Endothelial cell of umbilical vein (primary cell): Measurements from ENCODE around the gene PIK3AP1. TPM values are rescaled to one million over a fixed set of nuclear protein-coding genes. Genes with fewer than 3 reads are reported as not detected.

Experiments
- BruUV-seq: library from RNA; stranded (reverse); fragments of 400-500 nt; replicated peaks from 2 replicates; lab custom pipeline; 2021; lab: Mats Ljungman, UMichigan
- CTCF ChIA-PET: fragments of 300-600, 350-600 bp; sonication (Branson Sonifier 250); formaldehyde crosslinking; loops from one replicate; lab custom pipeline; 2021; ENCODE audit warnings: antibody characterized with exemption, inconsistent platforms; lab: Charles Lee
- POLR2A ChIA-PET: fragments of 300-600, 350-600 bp; sonication (Branson Sonifier 250); formaldehyde crosslinking; loops from one replicate; lab custom pipeline; 2021; ENCODE audit warnings: antibody characterized with exemption, inconsistent platforms; lab: Charles Lee
- DNase-seq: peaks from one replicate; pipeline ENCODE4 v3.0.0-alpha.2; 2011; ENCODE audit warnings: low read depth, low spot score
- FAIRE-seq: peaks from 2 replicates; lab custom pipeline; 2011; peaks lifted over from hg19 to GRCh38; lab: Jason Lieb, UNC
- H2AFZ ChIP-seq: 2 replicates; pipeline ENCODE4 v1.6.0; 2012; ENCODE audit warnings: low read depth, low read length, control low read depth, inconsistent platforms
- H3K27ac ChIP-seq: 2 replicates; pipeline ENCODE4 v1.5.1; 2011; ENCODE audit warnings: low read depth, mild to moderate bottlenecking, control low read depth, low read length, moderate library complexity; ENCODE audit not compliant: insufficient read depth
- H3K27me3 ChIP-seq, 2 experiments: 2 replicates each; pipeline versions ENCODE4 v1.6.0 to v1.6.1; 2011; ENCODE audit warnings: low read length in 2 of 2, mixed read lengths in 1 of 2; ENCODE audit not compliant: control insufficient read depth in 2 of 2, insufficient read depth in 2 of 2
- H3K36me3 ChIP-seq, 2 experiments: 2 replicates in 1 of 2; 3 replicates in 1 of 2; pipeline ENCODE4 v1.5.1; 2011; ENCODE audit warnings: low read length in 2 of 2, mild to moderate bottlenecking in 1 of 2, moderate library complexity in 1 of 2; ENCODE audit not compliant: control insufficient read depth in 2 of 2, insufficient read depth in 2 of 2; ENCODE audit errors: extremely low read depth in 1 of 2
- H3K4me1 ChIP-seq: 3 replicates; pipeline ENCODE4 v1.5.1; 2011; ENCODE audit warnings: mild to moderate bottlenecking, low read length; ENCODE audit not compliant: control insufficient read depth, insufficient read depth; ENCODE audit errors: extremely low read depth
- H3K4me2 ChIP-seq: 2 replicates; pipeline ENCODE4 v1.6.1; 2011; ENCODE audit warnings: low read length, control low read depth, mixed read lengths; ENCODE audit not compliant: insufficient read depth
- H3K4me3 ChIP-seq, 3 experiments: fragments of 200-600 bp in 1 of 3; sonication (generic), shearing (Covaris generic) in 1 of 3; replicated peaks in 1 of 3; 2 replicates each; pipeline ENCODE4 v1.5.1; 2011 to 2016; ENCODE audit warnings: control low read depth in 3 of 3, low read length in 3 of 3, mild to moderate bottlenecking in 2 of 3, inconsistent platforms in 1 of 3, low read depth in 1 of 3, moderate library complexity in 1 of 3; ENCODE audit not compliant: insufficient read depth in 1 of 3
- H3K79me2 ChIP-seq: 2 replicates; pipeline ENCODE4 v1.6.0; 2012; ENCODE audit warnings: low read length, inconsistent platforms; ENCODE audit not compliant: control insufficient read depth, insufficient read depth
- H3K9ac ChIP-seq: replicated peaks from 2 replicates; pipeline ENCODE3; 2011; ENCODE audit warnings: low read length, control low read depth; ENCODE audit not compliant: insufficient read depth; ENCODE audit errors: extremely low read depth
- H3K9me1 ChIP-seq: replicated peaks from 3 replicates; pipeline ENCODE4 v1.6.0; 2011; ENCODE audit warnings: mild to moderate bottlenecking, low read length; ENCODE audit not compliant: control insufficient read depth, insufficient read depth; ENCODE audit errors: extremely low read depth
- H3K9me3 ChIP-seq: replicated peaks from 2 replicates; pipeline ENCODE4 v1.5.1; 2012; ENCODE audit warnings: low read length, inconsistent platforms; ENCODE audit not compliant: control insufficient read depth, insufficient read depth
- H4K20me1 ChIP-seq: replicated peaks from 2 replicates; pipeline ENCODE3; 2011; ENCODE audit warnings: mild to moderate bottlenecking, low read length; ENCODE audit not compliant: control insufficient read depth, insufficient read depth; ENCODE audit errors: extremely low read depth
- CTCF ChIP-seq, 2 donors: IDR thresholded peaks; 1 replicate in 1 of 2; 2 replicates in 1 of 2; pipeline ENCODE4 v1.5.1; 2011; ENCODE audit warnings: low read length in 2 of 2, mild to moderate bottlenecking in 2 of 2, moderate library complexity in 2 of 2, control low read depth in 1 of 2, inconsistent platforms in 1 of 2, low read depth in 1 of 2; ENCODE audit not compliant: insufficient read depth in 1 of 2; ENCODE audit errors: extremely low read depth in 1 of 2
- EZH2 ChIP-seq: IDR thresholded peaks from 2 replicates; pipeline ENCODE4 v1.6.1; 2012; ENCODE audit warnings: borderline replicate concordance, low read depth, mild to moderate bottlenecking, moderate library complexity, low read length, inconsistent platforms; ENCODE audit not compliant: severe bottlenecking
- FOS ChIP-seq: IDR thresholded peaks from 2 replicates; pipeline ENCODE4 v1.6.1; 2011; ENCODE audit warnings: mild to moderate bottlenecking, low read length, moderate library complexity, borderline replicate concordance; ENCODE audit not compliant: insufficient read depth
- GATA2 ChIP-seq: IDR thresholded peaks from 2 replicates; pipeline ENCODE4 v1.7.0; 2011; ENCODE audit warnings: low read depth, mild to moderate bottlenecking, moderate library complexity, mixed read lengths, low read length; ENCODE audit not compliant: insufficient read length, insufficient read depth
- JUN ChIP-seq: IDR thresholded peaks from 2 replicates; pipeline ENCODE4 v1.6.1; 2011; ENCODE audit warnings: borderline replicate concordance, low read depth; ENCODE audit not compliant: insufficient read length, insufficient read depth
- MAX ChIP-seq: IDR thresholded peaks from 2 replicates; pipeline ENCODE4 v1.6.1; 2011; ENCODE audit not compliant: insufficient read depth, insufficient read length
- MYC ChIP-seq: IDR thresholded peaks from one replicate; pipeline ENCODE4 v1.6.1; 2011; ENCODE audit warnings: mild to moderate bottlenecking, low read depth, low read length
- POLR2A ChIP-seq: IDR thresholded peaks from 2 replicates; pipeline ENCODE4 v1.6.1; 2012; ENCODE audit warnings: low read depth, mild to moderate bottlenecking, control low read depth, low read length
- POLR2AphosphoS5 ChIP-seq: IDR thresholded peaks from 2 replicates; pipeline ENCODE4 v1.6.1; 2012; ENCODE audit warnings: low read depth, mild to moderate bottlenecking, control low read depth, low read length, moderate library complexity; ENCODE audit not compliant: insufficient read depth
- dilution Hi-C: fragments of 300-500 bp; cut with MboI; formaldehyde crosslinking; loops from one replicate; pipeline ENCODE4 v1.15.0; 2019; ENCODE audit warnings: low sequenced_read_pairs; ENCODE audit not compliant: extremely low pct_ligation_motif_present
- intact Hi-C: fragments of 100-400 bp; cut with micrococcal nuclease; formaldehyde crosslinking; loops from one replicate; pipeline ENCODE4 v1.10.0; 2022
- polyA plus RNA-seq, 4 experiments: library from polyadenylated mRNA; depleted of rRNA in 3 of 4; stranded (reverse) in 3 of 4; unstranded in 1 of 4; fragments of >200 nt; gene quantifications; 2 replicates each; pipeline versions ENCODE4 v1.2.1 to v1.2.3, GENCODE V29; 2011 to 2012; ENCODE audit warnings: missing spikeins in 1 of 4
- total RNA-seq: library from RNA; stranded (reverse); gene quantifications from 2 replicates; pipeline ENCODE4 v1.2.3, GENCODE V29; 2021

Gene PIK3AP1
- total and polyA plus RNA-seq, 2 donors (not counting 3 experiments of a cell fraction or from before 2014, with no cell fraction given) = 0.04 TPM; not detected in 1

- BruUV-seq = no TSS peak
- no peaks in the 10 kb centered on the region for H4K20me1 ChIP-seq
- no peaks in the 10 kb centered on the region for H3K9me1 ChIP-seq
- H3K4me1 ChIP-seq = no peaks in the 10 kb centered on the region
- CTCF ChIA-PET = interaction anchor here (2.5 kb wide), 1 partner anchor 8 kb away, joined by 11 read pairs; no protein-coding TSS in a partner anchor
- no peaks in the 10 kb centered on the region for H3K9me3 ChIP-seq
- H3K4me2 ChIP-seq = no peak overlapping the region
- dilution Hi-C loops (no loop called here), intact Hi-C loops (no loop called here)
- no peaks in the 10 kb centered on the region for H3K36me3 ChIP-seq
- no peak for TF ChIP-seq POLR2AphosphoS5
- TF ChIP-seq JUN = no peak
- TF ChIP-seq FOS = no peak
- H2AFZ ChIP-seq = no peak overlapping the region
- no peaks in the 10 kb centered on the region for H3K79me2 ChIP-seq
- no peak overlapping the region for H3K4me3 ChIP-seq
- FAIRE-seq (no peak), DNase-seq (no peak)
- H3K27ac ChIP-seq = no peak overlapping the region
- H3K27me3 ChIP-seq = peaks cover 0 to 3% of the 10 kb centered on the region in 2 experiments
- no peak overlapping the region for H3K9ac ChIP-seq
- POLR2A ChIA-PET = no interaction called here
Measured at GRCh38 chr10:96632974-96633710, 87.2 kb downstream of the PIK3AP1 start.

GRCh38 chr10:96627292-96627691, 93.0 kb downstream of the PIK3AP1 start:
- H3K4me1 ChIP-seq = no peaks in the 10 kb centered on the region
- dilution Hi-C loops = no loop called here
- H3K9me1 ChIP-seq = no peaks in the 10 kb centered on the region
- H4K20me1 ChIP-seq = no peaks in the 10 kb centered on the region
- H3K36me3 ChIP-seq = no peaks in the 10 kb centered on the region
- no peak for DNase-seq
- H2AFZ ChIP-seq = no peak overlapping the region
- H3K27ac ChIP-seq = no peak overlapping the region
- ChIA-PET POLR2A (no interaction called here), CTCF (no interaction called here)
- no TSS peak for BruUV-seq
- no peak overlapping the region for H3K9ac ChIP-seq
- no peak for FAIRE-seq
- H3K9me3 ChIP-seq = no peaks in the 10 kb centered on the region
- intact Hi-C loops = no loop called here
- H3K79me2 ChIP-seq = no peaks in the 10 kb centered on the region
- no peak overlapping the region for H3K4me2 ChIP-seq
- H3K4me3 ChIP-seq = no peak overlapping the region
- no peaks in the 10 kb centered on the region for H3K27me3 ChIP-seq
- no peak for TF ChIP-seq CTCF (IDR thresholded peaks at IDR 0.05; ENCODE audit: extremely low read depth in 1 of 2, insufficient read depth in 1 of 2, low read depth in 1 of 2, low read length in 2 of 2)
- TF ChIP-seq MAX = no peak
- TF ChIP-seq FOS = no peak
- TF ChIP-seq JUN = no peak
- no peak for TF ChIP-seq POLR2AphosphoS5
- TF ChIP-seq POLR2A = no peak
- no peak for TF ChIP-seq EZH2
- no peak for TF ChIP-seq MYC
- no peak for TF ChIP-seq GATA2
